Endometrium (tissue), 2 donors: ENCODE data around the gene PRSS3.
A peak's percentile ranks its signal among the peaks of the same experiment; 100 is the strongest.
"Not testable (repeated sequence)": the region's sequence is repeated elsewhere in the genome, so short reads cannot be mapped to it uniquely, and the experiment has no call there.

Experiments
- FAIRE-seq: peaks from 2 replicates; lab custom pipeline; 2012; peaks lifted over from hg19 to GRCh38; lab: Jason Lieb, UNC
- donor health status: control.
- donor health status: control.

PRSS3 gene

GRCh38 chr9:33795281-33795680 lies at the start of gene PRSS3:
PRSS3 (plus strand) TSS chr9:33795561; CDS start chr9:33795574, 13 bp downstream.
- no peak for FAIRE-seq

GRCh38 chr9:33748633-33749304 lies 46.6 kb upstream of the PRSS3 start:
- FAIRE-seq, result no peak

GRCh38 chr9:33749305-33749654 lies 46.1 kb upstream of the PRSS3 start:
- FAIRE-seq, result not testable (repeated sequence)

GRCh38 chr9:33750307-33750838 lies 45.0 kb upstream of the PRSS3 start:
- no peak for FAIRE-seq

GRCh38 chr9:33750839-33751339 lies 44.5 kb upstream of the PRSS3 start:
- FAIRE-seq, result no peak

- FAIRE-seq, result no peak
These were observed 43.7 kb upstream of the PRSS3 start for GRCh38 chr9:33751536-33752129.

GRCh38 chr9:33752130-33752637 lies 43.2 kb upstream of the PRSS3 start:
- FAIRE-seq, result no peak

GRCh38 chr9:33752789-33753188 lies 42.6 kb upstream of the PRSS3 start:
- FAIRE-seq, result not testable (repeated sequence)

- FAIRE-seq, result not testable (repeated sequence)
These were observed 35.7 kb upstream of the PRSS3 start for GRCh38 chr9:33759648-33760047.

GRCh38 chr9:33762343-33762742 lies 33.0 kb upstream of the PRSS3 start:
- FAIRE-seq, result no peak

GRCh38 chr9:33763709-33764108 lies 31.7 kb upstream of the PRSS3 start:
- not testable (repeated sequence) for FAIRE-seq

- no peak for FAIRE-seq
These were observed 29.9 kb upstream of the PRSS3 start for GRCh38 chr9:33765411-33765810.

- not testable (repeated sequence) for FAIRE-seq
These were observed 25.0 kb upstream of the PRSS3 start for GRCh38 chr9:33770156-33770880.

GRCh38 chr9:33773135-33773534 lies 22.2 kb upstream of the PRSS3 start:
- not testable (repeated sequence) for FAIRE-seq

- FAIRE-seq, result not testable (repeated sequence)
These were observed 21.2 kb upstream of the PRSS3 start for GRCh38 chr9:33774074-33774659.

- peak; percentile 37 for FAIRE-seq
These were observed 18.8 kb upstream of the PRSS3 start for GRCh38 chr9:33776578-33776977.

GRCh38 chr9:33778700-33779351 lies 16.5 kb upstream of the PRSS3 start:
- FAIRE-seq, result no peak

GRCh38 chr9:33780276-33780675 lies 15.1 kb upstream of the PRSS3 start:
- FAIRE-seq, result no peak

- no peak for FAIRE-seq
These were observed 13.6 kb upstream of the PRSS3 start for GRCh38 chr9:33781736-33782135.

- FAIRE-seq, result no peak
These were observed 12.8 kb upstream of the PRSS3 start for GRCh38 chr9:33782395-33783152.

- FAIRE-seq, result no peak
These were observed 9.4 kb upstream of the PRSS3 start for GRCh38 chr9:33785914-33786313.
